GM23338 (cell line): ENCODE data around the gene PREB. TPM values are rescaled to one million over a fixed set of nuclear protein-coding genes. Genes with fewer than 3 reads are reported as not detected.

Source experiments
- ATAC-seq: fragments of 200-7000 bp; cut with Tn5 transposase; 3 replicates; pipeline ENCODE4 v1.9.1; 2020
- DNase-seq: peaks from one replicate; pipeline ENCODE4 v3.0.0-alpha.2; 2015; ENCODE audit warnings: low spot score
- H2AFZ ChIP-seq: fragments of 200-600 bp; sonication (generic); 2 replicates; pipeline ENCODE4 v1.8.0; 2016; ENCODE audit warnings: antibody characterized with exemption, mild to moderate bottlenecking, moderate library complexity
- H3F3A ChIP-seq: fragments of 200-600 bp; sonication (generic); replicated peaks from 2 replicates; pipeline ENCODE4 v1.8.0; 2017; ENCODE audit warnings: antibody characterized with exemption, mixed run types, low read depth
- H3K27ac ChIP-seq: fragments of 200-600 bp; sonication (generic); 2 replicates; pipeline ENCODE4 v1.6.1; 2016; ENCODE audit warnings: low read depth
- H3K27me3 ChIP-seq: fragments of 200-600 bp; sonication (generic); 2 replicates; pipeline ENCODE4 v1.8.0; 2016; ENCODE audit warnings: mild to moderate bottlenecking, mixed run types, moderate library complexity; ENCODE audit not compliant: insufficient read depth
- H3K36me3 ChIP-seq: fragments of 200-600 bp; sonication (generic); 2 replicates; pipeline ENCODE4 v1.8.0; 2016; ENCODE audit warnings: mild to moderate bottlenecking; ENCODE audit not compliant: insufficient read depth
- H3K4me1 ChIP-seq: fragments of 200-600 bp; sonication (generic); 2 replicates; pipeline ENCODE4 v1.8.0; 2016; ENCODE audit warnings: mild to moderate bottlenecking, moderate library complexity; ENCODE audit not compliant: insufficient read depth
- H3K4me2 ChIP-seq: fragments of 200-600 bp; sonication (generic); 2 replicates; pipeline ENCODE4 v1.7.1; 2017; ENCODE audit warnings: mixed run types
- H3K4me3 ChIP-seq: fragments of 200-600 bp; sonication (generic); 2 replicates; pipeline ENCODE4 v1.6.1; 2016; ENCODE audit warnings: mixed run types
- H3K79me2 ChIP-seq: fragments of 200-600 bp; sonication (generic); replicated peaks from 2 replicates; pipeline ENCODE4 v1.8.0; 2017; ENCODE audit warnings: mild to moderate bottlenecking; ENCODE audit not compliant: insufficient read depth
- H3K9me2 ChIP-seq: fragments of 200-600 bp; sonication (generic); 2 replicates; pipeline ENCODE4 v1.8.0; 2017; ENCODE audit not compliant: insufficient read depth
- H4K20me1 ChIP-seq: fragments of 200-600 bp; sonication (generic); replicated peaks from 2 replicates; pipeline ENCODE4 v1.8.0; 2017; ENCODE audit warnings: mild to moderate bottlenecking; ENCODE audit not compliant: insufficient read depth
- H3K27ac Mint-ChIP-seq: 2 replicates; pipeline ENCODE4 v1.8.0; 2020; ENCODE audit warnings: inconsistent platforms, mild to moderate bottlenecking, moderate library complexity, mixed read lengths
- H3K27me3 Mint-ChIP-seq: 3 replicates; pipeline ENCODE4 v1.8.0; 2022; ENCODE audit warnings: low read depth, mild to moderate bottlenecking, moderate library complexity, mixed read lengths, inconsistent platforms; ENCODE audit not compliant: insufficient read depth, poor library complexity
- H3K36me3 Mint-ChIP-seq: 3 replicates; pipeline ENCODE4 v1.8.0; 2021; ENCODE audit warnings: low read depth, mild to moderate bottlenecking, inconsistent platforms, moderate library complexity, mixed read lengths
- H3K4me1 Mint-ChIP-seq: 3 replicates; pipeline ENCODE4 v1.8.0; 2020; ENCODE audit warnings: mild to moderate bottlenecking, inconsistent platforms, mixed read lengths
- H3K4me3 Mint-ChIP-seq: 3 replicates; pipeline ENCODE4 v1.8.0; 2021; ENCODE audit warnings: moderate library complexity, mild to moderate bottlenecking, inconsistent platforms, mixed read lengths
- H3K9me3 Mint-ChIP-seq: 3 replicates; pipeline ENCODE4 v1.8.0; 2020; ENCODE audit warnings: moderate library complexity, mild to moderate bottlenecking, inconsistent platforms, mixed read lengths
- CREB1 ChIP-seq: fragments of 250-450 bp; sonication (Bioruptor Pico); IDR thresholded peaks from 2 replicates; pipeline ENCODE4 v1.5.0; 2020; ENCODE audit warnings: low read depth, mild to moderate bottlenecking, moderate library complexity
- CTCF ChIP-seq, 2 experiments: fragments of 200-600 bp in 1 of 2; sonication (generic) in 1 of 2; conservative IDR thresholded peaks; 2 replicates each; pipeline versions ENCODE4 v1.5.1 to v1.6.1; 2016 to 2017; ENCODE audit warnings: antibody characterized with exemption in 2 of 2, low read depth in 2 of 2, mild to moderate bottlenecking in 2 of 2, moderate library complexity in 1 of 2
- EZH2 ChIP-seq: fragments of 200-600 bp; sonication (generic); IDR thresholded peaks from one replicate; pipeline ENCODE4 v1.8.0; 2017; ENCODE audit warnings: antibody characterized with exemption, mild to moderate bottlenecking, low read depth; ENCODE audit not compliant: unreplicated experiment
- POLR2AphosphoS5 ChIP-seq: IDR thresholded peaks from 2 replicates; pipeline ENCODE4 v1.6.1; 2016; ENCODE audit warnings: antibody characterized with exemption, low read depth
- STAT1 ChIP-seq: IDR thresholded peaks from one replicate; pipeline ENCODE4 v1.6.1; 2016; ENCODE audit warnings: antibody characterized with exemption; ENCODE audit not compliant: unreplicated experiment
- ZNF114 ChIP-seq: fragments of 250-450 bp; sonication (Bioruptor Pico); IDR thresholded peaks from 2 replicates; pipeline ENCODE4 v1.5.0; 2020; ENCODE audit warnings: mild to moderate bottlenecking, moderate library complexity
- ZNF462 ChIP-seq: fragments of 250-450 bp; sonication (Bioruptor Pico); IDR thresholded peaks from 2 replicates; pipeline ENCODE4 v1.5.0; 2020; ENCODE audit warnings: mild to moderate bottlenecking, moderate library complexity
- polyA plus RNA-seq: library from polyadenylated mRNA; unstranded; fragments of >200 nt; fragmentation: Nextera tagmentation; extraction: Ambion mirVana; gene quantifications from 2 replicates; pipeline ENCODE4 v1.2.1, GENCODE V29; 2016
- total RNA-seq: library from RNA; depleted of rRNA; stranded (reverse); fragments of >200 nt; shearing (Covaris generic); gene quantifications from 2 replicates; pipeline ENCODE4 v1.2.3, GENCODE V29; 2014

Gene PREB
- total and polyA plus RNA-seq, 2 experiments from 2014 or later, result 41.2 to 79.7 TPM

GRCh38 chr2:27138111-27138510 lies 3.7 kb upstream of the PREB start (continued):
- TF ChIP-seq ZNF462, result no peak
- no peak for TF ChIP-seq EZH2

GRCh38 chr2:27137322-27137935 lies 3.0 kb upstream of the PREB start:
- Mint-ChIP-seq H3K9me3 (no peaks in the 10 kb centered on the region), H3K27me3 (peaks cover 8% of the 10 kb centered on the region), H3K4me3 (no peak overlapping the region), H3K27ac (no peak overlapping the region), H3K4me1 (peaks cover 10% of the 10 kb centered on the region; the same call in 2 of the 3 replicates), H3K36me3 (peaks cover 11% of the 10 kb centered on the region; the same call in 2 of the 3 replicates)
- Histone ChIP-seq H3K79me2 (peaks cover 11% of the 10 kb centered on the region), H3K4me2 (no peak overlapping the region), H3F3A (no peaks in the 10 kb centered on the region; the same call in 1 of the 2 replicates), H3K4me1 (peaks cover 6% of the 10 kb centered on the region; the same call in 1 of the 2 replicates), H3K27me3 (no peaks in the 10 kb centered on the region), H3K4me3 (no peak overlapping the region), H3K36me3 (no peaks in the 10 kb centered on the region), H2AFZ (peak overlapping the region; percentile 56; the same call in 1 of the 2 replicates), H4K20me1 (peaks cover 10% of the 10 kb centered on the region; the same call in 1 of the 2 replicates), H3K27ac (no peak overlapping the region), H3K9me2 (no peaks in the 10 kb centered on the region)
- no peak for ATAC-seq
- no peak for DNase-seq
- TF ChIP-seq CTCF (conservative IDR thresholded peaks at IDR 0.05; ENCODE audit: low read depth in 2 of 2) (no peak), CREB1 (CRISPR knock-in tag) (no peak), STAT1 (no peak), POLR2AphosphoS5 (no peak), ZNF462 (no peak), ZNF114 (CRISPR knock-in tag) (no peak)
